Epithelial cell of proximal tubule (primary cell): Measurements from ENCODE around the gene KLHL24. TPM values are rescaled to one million over a fixed set of nuclear protein-coding genes. Genes with fewer than 3 reads are reported as not detected.
A peak's percentile ranks its signal among the peaks of the same experiment; 100 is the strongest.
"Not testable (repeated sequence)": the region's sequence is repeated elsewhere in the genome, so short reads cannot be mapped to it uniquely, and the experiment has no call there.

ENCODE experiments used
- DNase-seq: peaks from one replicate; pipeline ENCODE4 v3.0.0-alpha.2; 2011; ENCODE audit warnings: low read depth
- H3K4me3 ChIP-seq: 2 replicates; pipeline ENCODE4 v1.5.1; 2011; ENCODE audit warnings: low read depth, mild to moderate bottlenecking, low read length
- CTCF ChIP-seq: conservative IDR thresholded peaks from 2 replicates; pipeline ENCODE4 v1.5.1; 2012; ENCODE audit warnings: low read depth, mild to moderate bottlenecking, low read length
- total RNA-seq: library from RNA; depleted of rRNA; stranded (reverse); fragments of >200 nt; gene quantifications from 2 replicates; pipeline ENCODE4 v1.2.3, GENCODE V29; 2015

Gene KLHL24
- total RNA-seq, 1 donor from 2014 or later, result 20.6 TPM

- DNase-seq, result no peak
- TF ChIP-seq CTCF, result no peak
- no peak overlapping the region for H3K4me3 ChIP-seq
Measured at GRCh38 chr3:183687705-183688104, 52.3 kb downstream of the KLHL24 start.

GRCh38 chr3:183688874-183689273, 53.5 kb downstream of the KLHL24 start:
- no peak overlapping the region for H3K4me3 ChIP-seq
- DNase-seq, result no peak
- no peak for TF ChIP-seq CTCF

GRCh38 chr3:183689621-183690020, 54.2 kb downstream of the KLHL24 start:
- H3K4me3 ChIP-seq, DNase-seq: not testable (repeated sequence)

GRCh38 chr3:183690402-183690995, 55.1 kb downstream of the KLHL24 start:
- no peak overlapping the region for H3K4me3 ChIP-seq
- no peak for DNase-seq
- no peak for TF ChIP-seq CTCF

- no peak for DNase-seq
- H3K4me3 ChIP-seq, result no peak overlapping the region
- no peak for TF ChIP-seq CTCF
Measured at GRCh38 chr3:183692436-183692835, 57.0 kb downstream of the KLHL24 start.

GRCh38 chr3:183695569-183696364, 60.3 kb downstream of the KLHL24 start:
- DNase-seq, result no peak
- H3K4me3 ChIP-seq, result no peak overlapping the region
- TF ChIP-seq CTCF, result no peak

- peak overlapping the region; percentile 88 for H3K4me3 ChIP-seq
- TF ChIP-seq CTCF, result no peak
- no peak for DNase-seq
Measured at GRCh38 chr3:183697123-183697609, 61.7 kb downstream of the KLHL24 start.
